Anterior cingulate cortex (tissue), 58 donors: ENCODE data around the gene GRIA1.
"Not testable (repeated sequence)": the region's sequence is repeated elsewhere in the genome, so short reads cannot be mapped to it uniquely, and the experiment has no call there.

Source experiments
- DNase-seq, 58 donors: peaks; one replicate each; lab custom pipeline; 2025; lab: John Stamatoyannopoulos, UW

Gene GRIA1

DNA sequence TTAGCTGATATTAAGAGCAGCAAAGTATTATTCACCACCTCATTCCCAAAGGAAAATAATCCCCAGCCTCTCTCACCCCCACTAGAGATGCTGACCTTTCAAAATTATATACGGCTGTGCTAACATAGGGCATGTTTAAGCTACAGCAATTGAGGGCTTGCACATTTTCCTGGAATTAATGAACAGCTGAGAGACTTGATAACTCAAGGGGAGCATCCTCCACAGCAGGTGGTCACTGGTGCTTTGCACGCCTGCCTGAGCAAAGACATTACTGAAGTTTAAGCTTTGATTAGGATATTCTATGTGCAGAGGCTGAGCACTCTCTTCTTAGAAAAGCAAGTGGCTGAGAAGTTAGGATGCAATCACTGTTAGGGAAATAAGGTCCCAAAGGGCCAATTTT lies 317.3 kb downstream of the GRIA1 start:
- no peak for DNase-seq

DNA sequence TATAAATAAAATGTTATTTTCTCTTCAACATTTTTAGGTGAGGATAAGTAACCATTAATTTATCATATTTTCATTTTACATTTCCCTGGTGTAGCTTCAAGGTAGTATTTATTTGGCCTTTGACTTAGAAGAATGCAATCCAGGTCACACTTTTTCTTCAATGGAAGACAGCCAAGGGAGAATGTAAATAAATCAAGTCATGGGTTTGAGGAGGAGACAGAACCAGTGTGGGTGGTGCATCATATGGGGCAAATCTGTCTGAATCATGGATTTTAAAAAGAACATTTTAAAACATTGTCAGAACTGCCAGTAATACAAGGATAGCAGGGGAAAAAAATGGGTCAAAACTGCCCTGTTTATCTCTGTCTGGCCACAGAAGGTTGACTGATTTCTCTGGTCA lies 318.7 kb downstream of the GRIA1 start:
- DNase-seq: no peak

DNA sequence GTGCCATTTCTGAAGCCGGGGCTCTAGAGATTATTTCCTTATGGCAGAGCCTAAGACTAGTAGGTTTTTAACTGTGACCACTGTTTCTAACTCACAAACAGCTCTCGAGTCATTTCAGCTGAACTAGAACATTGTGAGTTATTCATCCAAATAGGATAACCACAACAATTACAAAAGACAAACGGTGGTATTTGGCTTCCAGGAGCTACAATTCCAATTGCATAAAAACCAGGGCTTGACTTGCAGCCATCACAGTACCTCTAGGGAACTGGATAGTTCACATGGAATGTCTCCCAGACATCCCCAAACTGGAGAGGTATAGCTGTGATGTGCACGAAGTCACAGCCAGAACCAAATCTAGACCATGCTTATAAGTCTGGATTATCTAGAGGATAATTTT lies 323.4 kb downstream of the GRIA1 start:
- no peak for DNase-seq

DNA sequence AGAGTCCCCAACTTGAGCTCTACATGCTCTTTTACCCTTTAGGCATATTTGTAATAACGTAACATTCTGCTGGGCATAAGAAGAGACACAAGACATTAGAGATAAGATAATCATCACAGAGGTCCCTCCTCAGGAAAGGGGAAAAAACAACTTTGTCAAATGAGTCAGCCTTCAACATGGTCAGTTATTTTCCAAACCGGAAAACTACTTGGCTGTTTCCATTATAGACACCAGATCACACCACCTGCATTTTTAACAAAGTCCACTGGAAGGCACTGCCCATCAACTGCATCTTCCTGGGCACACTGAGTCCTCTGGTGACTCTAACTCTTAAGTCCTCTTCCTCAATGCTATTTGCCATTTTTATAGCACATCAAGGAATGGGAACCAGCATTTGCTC lies 326.4 kb downstream of the GRIA1 start:
- DNase-seq: no peak

DNA sequence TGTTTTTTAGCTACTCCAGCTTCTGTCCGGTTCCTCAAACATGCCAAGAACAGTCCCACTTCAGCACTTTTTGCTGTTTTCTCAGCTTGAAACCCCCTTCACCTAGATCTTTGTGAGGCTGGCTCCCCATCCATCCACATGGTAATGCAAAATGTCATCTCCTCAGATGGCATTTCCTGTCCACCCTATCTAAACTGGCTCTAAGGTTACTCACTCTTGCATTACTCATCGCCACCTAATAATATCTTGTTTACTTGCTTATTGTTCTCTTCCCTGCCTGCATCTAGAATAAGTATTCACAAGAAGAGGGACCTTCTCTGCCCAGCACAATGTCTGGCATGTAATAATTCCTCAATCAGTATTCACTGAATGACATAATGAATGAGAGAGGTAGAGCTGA lies 328.2 kb downstream of the GRIA1 start:
- no peak for DNase-seq

DNA sequence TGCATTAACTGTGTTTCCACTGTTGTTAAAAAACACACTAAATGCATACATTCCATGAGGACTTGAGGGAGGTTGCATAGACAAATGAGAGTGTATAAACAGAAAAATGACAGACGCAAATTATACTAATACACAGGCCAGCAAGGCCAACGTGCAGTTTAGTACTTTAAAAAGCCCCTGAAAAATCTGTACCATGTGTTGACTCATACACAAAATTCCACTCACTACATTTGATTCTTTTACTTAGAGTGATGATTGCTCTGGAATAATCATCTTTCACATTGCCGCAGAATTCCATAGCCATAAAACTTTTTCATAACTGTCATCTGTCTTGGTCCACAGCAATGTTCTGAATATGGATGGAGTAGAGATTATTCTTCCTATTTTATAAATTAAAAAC lies 332.6 kb downstream of the GRIA1 start:
- DNase-seq: no peak

DNA sequence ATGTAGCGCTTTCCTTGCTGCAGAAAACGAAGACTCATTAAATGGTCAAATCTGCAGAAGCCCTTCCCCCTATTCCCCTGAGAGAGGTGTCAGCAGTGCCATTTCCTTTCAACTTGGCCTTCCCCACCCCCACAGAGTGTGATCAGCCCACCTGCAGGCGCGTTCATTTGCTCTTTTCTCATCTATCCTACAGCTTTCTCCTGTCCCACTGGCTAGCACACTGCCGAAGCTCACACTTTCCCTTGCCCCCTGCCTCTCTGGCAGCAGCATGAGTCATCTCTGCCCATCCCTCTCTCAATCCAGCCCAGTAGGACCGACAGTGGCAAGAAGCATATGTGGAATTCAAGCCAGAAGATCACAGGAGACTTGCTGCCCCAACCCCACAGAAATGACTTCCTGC lies 334.4 kb downstream of the GRIA1 start:
- no peak for DNase-seq

DNA sequence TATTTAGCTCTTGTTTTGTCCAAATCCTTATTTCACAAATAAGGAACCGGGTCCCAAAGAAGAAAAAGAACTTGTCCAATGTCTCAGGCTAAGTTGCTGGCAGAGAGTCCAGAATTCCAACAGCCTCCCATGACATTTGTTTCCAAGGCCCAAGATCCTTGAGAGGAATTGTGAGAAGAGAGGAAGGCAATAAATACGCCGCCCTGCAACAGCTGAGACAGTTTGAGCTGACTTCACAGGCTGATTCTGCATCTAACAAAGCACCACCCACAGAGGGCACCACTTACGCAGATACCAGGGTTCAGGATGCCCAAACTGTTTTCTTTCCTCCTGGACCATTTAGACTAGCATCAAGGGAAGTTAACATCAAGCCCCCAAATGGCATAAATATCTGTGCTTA lies 336.9 kb downstream of the GRIA1 start:
- DNase-seq: peak in 30 of 58 donors; percentile 1 to 76 (median 29)

DNA sequence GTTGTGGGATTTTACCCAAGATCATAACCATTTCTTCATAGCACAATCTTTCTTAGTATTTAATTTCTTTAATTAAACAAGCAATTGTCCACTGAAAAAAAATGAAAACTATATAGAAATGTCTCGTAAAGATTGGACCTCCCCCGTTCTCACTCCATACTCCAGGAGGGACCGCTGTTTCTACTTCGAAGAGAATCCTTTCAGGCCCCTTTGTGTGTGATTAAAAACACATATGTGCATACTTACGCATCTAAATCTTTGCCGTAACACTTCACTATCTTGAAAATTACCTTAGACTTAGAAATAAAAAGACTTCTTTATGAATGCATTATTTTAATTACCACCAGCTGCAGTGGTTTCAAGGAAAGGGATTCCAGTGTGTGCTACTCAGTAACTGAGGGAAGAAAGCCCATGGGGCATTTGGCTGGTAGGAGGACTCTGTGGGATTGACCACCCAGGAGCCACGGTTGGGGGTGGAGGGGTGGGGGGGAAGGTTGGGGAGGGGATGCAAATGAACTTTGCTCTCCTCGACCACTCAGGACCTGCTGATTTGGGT lies 339.1 kb downstream of the GRIA1 start:
- no peak for DNase-seq

DNA sequence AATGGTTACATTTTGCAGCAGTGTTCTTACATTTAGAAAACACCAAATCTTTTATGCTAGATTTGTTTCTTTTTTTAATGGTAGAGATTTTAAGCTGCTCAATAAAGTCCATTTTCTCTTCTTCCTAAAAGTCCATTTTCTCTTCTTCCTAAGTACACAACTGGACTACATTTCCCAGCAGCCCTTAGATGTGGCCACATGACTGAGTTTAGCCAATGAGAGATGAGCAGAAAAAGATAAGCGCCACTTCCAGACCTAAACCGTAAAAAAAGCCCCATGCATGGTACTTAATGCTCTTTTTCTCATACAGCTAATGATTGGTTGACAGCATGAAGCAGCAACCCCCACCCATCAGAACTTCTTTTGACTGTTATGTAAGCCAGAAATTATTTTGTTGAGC lies 341.5 kb downstream of the GRIA1 start:
- peak in 1 of 58 donors; percentile 18 for DNase-seq

DNA sequence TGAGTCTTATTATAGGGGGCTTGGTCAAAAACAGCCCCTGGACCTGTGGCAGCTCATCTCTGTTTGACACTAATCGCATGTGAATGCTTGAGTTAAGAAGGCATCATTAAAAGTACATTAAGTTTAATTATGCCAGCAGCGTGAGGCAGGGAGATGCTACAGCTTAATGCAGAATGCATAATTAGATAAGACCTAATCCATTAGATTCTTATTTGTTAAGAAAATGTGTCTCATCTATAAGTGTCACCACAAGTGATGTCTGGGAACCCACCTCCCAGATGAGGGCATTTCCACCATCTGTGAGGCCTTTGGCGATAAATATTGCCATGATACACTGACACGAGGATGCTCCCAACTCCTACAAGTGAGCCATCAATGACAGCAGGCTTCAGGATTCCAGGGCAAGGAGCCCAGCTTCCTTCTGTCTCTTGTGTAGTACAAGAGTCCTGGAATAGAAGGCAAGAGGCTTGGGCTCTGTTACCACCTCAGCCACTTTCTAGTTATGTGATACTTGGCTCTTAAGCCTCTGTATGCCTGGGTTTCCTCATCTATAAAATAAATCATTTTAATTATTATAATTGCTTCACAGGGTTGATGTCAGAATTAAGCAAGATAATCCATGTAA lies 345.5 kb downstream of the GRIA1 start:
- no peak for DNase-seq

DNA sequence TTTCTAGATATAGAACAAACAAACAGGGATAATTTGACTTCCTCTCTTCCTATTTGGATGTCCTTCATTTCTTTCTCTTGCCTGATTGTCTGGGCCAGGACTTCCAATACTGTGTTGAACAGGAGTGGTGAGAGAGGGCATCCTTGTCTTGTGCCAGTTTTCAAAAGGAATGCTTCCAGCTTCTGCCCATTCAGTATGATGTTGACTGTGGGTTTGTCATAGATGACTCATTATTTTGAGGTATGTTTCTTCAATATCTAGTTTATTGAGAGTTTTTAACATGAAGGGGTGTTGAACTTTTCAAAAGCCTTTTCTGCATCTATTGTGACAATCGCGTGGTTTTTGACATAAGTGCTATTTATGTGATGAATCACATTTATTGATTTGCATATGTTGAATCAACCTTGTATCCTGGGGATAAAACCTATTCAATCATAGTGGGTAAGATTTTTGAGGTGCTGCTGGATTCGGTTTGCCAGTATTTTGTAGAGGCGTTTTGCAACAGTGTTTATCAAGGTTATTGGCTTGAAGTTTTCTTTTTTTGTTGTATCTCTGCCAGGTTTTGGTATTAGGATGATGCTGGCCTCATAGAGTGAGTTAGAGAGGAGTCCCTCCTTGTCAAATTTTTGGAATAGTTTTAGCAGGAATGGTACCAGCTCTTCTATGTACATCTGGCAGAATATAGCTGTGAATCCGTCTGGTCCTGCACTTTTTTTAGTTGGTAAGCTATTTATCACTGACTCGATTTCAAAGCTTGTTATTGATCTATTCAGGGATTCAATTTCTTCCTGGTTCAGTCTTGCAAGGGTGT lies 359.0 kb downstream of the GRIA1 start:
- not testable (repeated sequence) for DNase-seq

DNA sequence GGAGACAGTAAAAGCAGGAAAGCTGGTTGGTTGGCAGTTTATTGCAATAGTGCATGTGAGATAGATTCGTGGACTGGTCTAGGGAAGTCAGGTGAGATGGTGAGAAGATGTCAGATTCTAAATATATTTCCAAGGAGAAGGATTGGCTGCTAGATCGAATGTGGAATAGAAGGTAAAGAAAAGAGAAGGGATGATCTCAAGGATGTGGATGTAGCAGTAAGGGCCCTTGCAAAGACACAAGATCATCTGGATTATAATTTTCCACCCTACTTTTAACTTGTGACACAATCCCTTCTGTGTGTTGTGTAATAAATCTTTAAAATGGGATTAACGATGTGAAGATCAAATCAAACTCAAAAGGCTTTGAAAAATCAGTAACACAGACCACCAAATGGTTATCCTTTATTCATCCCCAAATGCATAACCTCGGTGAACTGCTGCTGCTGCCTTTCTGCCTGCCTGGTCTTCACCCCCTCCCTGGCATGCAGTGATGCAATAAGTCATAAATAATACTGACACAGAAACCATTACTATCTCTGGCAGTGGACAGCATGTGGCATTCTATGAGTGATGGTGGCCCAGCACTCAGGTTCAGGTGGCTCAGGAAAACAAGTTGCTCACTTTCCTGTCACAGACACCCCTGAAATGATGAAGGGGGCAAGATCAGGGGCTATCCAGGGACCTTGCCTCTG lies 369.9 kb downstream of the GRIA1 start:
- DNase-seq: no peak

DNA sequence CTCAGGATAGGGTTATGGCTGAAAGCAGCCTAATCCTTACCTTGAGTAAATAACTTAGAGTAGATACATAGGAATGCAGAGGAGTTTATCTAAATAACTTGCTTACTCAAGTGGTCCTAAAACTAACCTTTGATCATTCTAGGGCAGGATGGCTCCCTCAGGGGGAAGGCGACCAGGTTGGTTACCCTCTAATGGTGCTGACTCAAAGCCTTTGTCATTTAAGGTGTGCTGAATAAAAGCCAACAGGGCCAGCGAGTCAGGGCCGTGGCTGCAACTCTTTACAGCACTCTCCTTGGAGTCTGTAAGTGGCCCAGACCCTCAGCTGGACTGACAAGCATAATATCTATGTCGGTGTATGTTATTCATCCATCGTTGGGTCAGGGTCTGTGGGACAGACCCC lies 372.4 kb downstream of the GRIA1 start:
- DNase-seq: not testable (repeated sequence)
